GM12872 (cell line): ENCODE data around the gene SCRT2.
A peak's percentile ranks its signal among the peaks of the same experiment; 100 is the strongest.

Source experiments
- CTCF ChIP-seq: IDR thresholded peaks from 3 replicates; pipeline ENCODE4 v1.5.1; 2011; ENCODE audit warnings: low read depth, mild to moderate bottlenecking, low read length, moderate library complexity; ENCODE audit not compliant: insufficient read depth

The SCRT2 gene

GRCh38 chr20:654417-654750 is 21.2 kb downstream of the SCRT2 start:
- TF ChIP-seq CTCF = no peak

- no peak for TF ChIP-seq CTCF
Observed at GRCh38 chr20:653590-654416, 21.8 kb downstream of the SCRT2 start.

- peak; percentile 57; the same call in 2 of the 3 replicates for TF ChIP-seq CTCF
Observed at GRCh38 chr20:653110-653589, 22.5 kb downstream of the SCRT2 start, which contains the start of gene SRXN1. SRXN1 (minus strand) TSS chr20:653200; CDS start chr20:653185, 15 bp downstream.

GRCh38 chr20:652615-653109 is 22.9 kb downstream of the SCRT2 start:
- no peak for TF ChIP-seq CTCF

GRCh38 chr20:651713-652614 is 23.6 kb downstream of the SCRT2 start:
- no peak for TF ChIP-seq CTCF

GRCh38 chr20:650954-651353 is 24.6 kb downstream of the SCRT2 start:
- peak; percentile 34; the same call in 2 of the 3 replicates for TF ChIP-seq CTCF

GRCh38 chr20:650281-650680 is 25.3 kb downstream of the SCRT2 start:
- TF ChIP-seq CTCF = no peak
